KG1 (cell line): Measurements from ENCODE around the gene HOTAIR.

Experiments
- DNase-seq: peaks from one replicate; lab custom pipeline; 2025; lab: John Stamatoyannopoulos, UW

The HOTAIR gene

DNA sequence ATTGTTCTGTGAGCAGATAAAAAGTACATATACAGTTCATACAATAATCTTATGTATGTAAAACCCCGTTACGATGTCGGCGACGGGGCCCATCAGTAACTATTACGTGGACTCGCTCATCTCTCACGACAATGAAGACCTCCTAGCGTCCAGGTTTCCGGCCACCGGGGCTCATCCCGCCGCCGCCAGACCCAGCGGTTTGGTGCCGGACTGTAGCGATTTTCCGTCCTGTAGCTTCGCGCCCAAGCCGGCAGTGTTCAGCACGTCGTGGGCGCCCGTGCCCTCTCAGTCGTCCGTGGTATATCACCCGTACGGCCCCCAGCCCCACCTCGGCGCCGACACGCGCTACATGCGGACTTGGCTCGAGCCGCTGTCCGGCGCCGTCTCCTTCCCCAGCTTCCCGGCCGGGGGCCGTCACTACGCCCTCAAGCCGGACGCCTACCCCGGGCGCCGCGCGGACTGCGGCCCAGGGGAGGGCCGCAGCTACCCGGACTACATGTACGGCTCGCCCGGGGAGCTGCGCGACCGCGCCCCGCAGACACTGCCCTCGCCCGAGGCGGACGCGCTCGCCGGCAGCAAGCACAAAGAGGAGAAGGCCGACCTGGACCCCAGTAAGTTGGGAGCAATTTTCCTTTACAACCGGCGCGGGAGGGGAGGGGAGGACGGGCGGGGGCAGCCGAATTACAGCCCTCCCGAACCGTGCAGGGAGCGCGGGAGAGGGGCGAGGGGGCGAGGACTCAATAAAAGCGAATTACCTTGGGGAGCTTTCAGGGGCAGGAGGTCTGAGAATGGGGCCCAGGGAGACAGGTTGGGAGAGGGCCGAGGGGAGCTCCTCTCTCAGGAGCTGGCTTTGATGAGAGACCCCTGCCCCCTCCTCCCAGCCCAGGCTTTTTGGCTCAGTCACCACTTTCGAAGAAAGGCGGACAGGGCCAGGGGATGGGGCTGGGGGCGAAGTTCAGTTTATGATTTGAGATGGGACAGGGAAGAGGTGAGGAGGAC lies 25.7 kb upstream of the HOTAIR start, which contains the start of gene HOXC9:
Gene HOXC9 (plus strand): TSS at position 46 of the 999 bp plus-strand sequence. CDS start 28 bp downstream, at position 74.
- DNase-seq: no peak

DNA sequence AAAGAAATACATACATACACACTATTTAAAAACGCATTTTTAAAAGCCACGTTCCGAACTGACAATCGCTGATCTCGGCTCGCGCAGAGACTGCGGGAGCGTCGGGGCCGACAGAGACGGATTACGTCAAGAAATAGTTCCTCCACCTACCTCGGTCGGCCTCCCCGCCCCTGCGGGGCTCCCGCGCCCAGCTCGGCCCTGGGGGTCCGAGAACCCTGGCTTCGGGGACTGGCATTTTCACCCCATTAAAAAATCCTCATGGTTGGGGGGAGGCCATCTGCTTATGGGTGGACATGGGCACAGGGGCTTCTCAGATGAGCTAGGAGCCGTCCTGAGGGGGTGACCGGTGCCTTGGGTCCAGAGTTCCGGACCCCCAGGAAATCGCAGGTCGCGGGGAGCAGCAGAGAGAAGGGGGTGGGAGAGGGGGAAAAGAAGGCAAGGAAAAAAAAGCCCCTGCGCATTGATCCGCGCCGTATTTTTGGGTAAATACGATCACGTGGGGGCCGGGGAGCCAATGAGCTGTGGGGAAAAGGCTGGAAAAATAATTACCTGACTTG lies 24.9 kb upstream of the HOTAIR start:
- no peak for DNase-seq

DNA sequence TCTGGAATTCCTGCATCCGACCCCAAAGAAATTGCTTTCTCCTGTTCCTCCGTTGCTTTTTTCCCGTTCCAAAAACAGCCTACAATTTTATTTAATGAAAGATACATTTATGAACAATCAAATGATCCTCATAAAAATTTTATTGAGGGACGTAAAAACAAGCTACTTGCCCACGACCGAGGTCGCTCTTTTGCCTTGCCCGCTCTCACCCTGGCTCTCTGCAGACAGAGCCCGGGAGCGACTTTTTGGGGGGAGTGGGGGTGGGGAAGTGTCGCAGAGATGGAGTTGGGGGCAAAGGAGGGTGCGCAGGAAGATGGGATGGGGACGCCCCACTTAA lies 24.1 kb upstream of the HOTAIR start:
- no peak for DNase-seq

DNA sequence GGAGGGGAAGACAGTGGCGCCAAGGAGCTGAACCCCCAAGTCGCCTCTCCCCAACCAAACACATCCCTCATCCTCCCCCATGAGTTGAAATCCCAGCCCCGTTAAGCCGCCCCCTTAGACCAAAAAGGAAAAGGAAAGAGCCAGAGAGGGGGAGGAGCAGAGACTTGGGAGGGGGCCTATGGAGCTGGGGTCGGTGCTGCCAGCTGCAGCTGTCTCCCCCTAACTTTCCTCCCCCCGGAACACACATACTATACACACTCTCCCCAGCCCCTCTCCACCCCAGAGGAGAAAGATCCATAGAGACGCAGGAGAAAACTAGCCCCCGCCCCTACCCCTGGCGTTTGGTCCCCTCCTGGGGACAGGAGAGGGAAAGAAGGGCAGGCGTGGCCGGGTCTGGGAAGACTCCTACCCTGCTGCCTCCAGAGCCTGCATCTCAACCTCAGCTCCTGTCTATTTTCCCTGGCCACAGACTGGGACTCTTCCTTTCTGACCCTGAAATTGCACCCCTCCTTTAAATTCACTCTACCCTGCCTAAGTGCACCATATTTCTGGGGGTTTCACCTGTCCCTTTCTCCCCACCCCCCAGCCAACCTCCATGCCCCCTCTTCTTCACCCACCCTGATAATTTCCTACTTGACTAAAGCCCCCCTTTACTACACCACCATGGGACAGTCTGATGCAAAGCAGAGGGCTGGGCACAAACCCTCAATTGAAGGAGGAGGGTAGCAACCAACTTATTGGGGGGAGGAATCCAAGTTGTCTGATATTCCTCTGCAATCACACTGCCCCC lies 23.6 kb upstream of the HOTAIR start:
- no peak for DNase-seq

DNA sequence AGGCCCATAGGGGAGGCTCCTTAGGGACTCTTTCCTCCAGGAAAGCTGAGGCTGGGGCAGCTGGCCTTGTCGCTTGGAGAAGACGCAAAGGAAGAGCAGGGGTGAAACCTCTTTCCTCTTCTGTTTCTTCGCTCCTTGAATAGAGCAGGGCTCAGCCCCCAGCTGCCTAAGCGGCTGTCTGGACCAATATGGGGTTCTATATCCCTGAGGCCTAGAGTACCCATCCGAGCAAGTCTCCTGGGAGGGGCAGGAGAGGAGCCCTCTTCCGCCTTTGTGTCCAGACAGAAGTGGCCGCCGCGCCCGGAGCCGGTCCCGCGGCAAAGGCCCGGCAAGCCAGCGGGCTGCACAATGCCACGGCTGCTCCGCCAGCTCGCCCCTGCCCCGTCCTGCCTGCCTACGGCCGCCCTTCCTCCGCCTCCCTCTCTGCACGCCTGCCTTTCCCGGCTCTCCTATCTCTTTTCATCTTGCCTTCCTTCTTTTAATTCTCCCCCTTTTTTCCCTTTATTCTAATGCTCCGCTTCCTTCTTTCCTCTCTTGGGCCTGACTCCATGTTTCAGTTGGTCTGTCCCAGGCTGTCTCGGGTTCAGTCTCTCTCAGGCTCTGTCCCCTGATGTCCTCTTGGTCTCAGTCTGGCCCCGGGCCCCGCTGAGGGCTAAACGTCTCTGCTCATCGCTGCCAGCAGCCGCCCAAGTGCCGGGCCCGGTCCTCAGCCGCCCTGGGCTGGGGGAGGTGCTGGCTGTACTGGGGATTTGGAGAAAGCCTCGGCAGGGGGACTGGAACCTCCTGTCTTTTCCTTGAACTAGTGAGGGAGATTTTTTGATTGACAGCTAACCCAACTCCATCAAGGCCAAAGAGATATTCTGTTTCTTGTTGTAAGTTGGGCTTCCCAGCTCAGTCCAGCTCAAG lies 22.7 kb upstream of the HOTAIR start:
- DNase-seq: no peak

DNA sequence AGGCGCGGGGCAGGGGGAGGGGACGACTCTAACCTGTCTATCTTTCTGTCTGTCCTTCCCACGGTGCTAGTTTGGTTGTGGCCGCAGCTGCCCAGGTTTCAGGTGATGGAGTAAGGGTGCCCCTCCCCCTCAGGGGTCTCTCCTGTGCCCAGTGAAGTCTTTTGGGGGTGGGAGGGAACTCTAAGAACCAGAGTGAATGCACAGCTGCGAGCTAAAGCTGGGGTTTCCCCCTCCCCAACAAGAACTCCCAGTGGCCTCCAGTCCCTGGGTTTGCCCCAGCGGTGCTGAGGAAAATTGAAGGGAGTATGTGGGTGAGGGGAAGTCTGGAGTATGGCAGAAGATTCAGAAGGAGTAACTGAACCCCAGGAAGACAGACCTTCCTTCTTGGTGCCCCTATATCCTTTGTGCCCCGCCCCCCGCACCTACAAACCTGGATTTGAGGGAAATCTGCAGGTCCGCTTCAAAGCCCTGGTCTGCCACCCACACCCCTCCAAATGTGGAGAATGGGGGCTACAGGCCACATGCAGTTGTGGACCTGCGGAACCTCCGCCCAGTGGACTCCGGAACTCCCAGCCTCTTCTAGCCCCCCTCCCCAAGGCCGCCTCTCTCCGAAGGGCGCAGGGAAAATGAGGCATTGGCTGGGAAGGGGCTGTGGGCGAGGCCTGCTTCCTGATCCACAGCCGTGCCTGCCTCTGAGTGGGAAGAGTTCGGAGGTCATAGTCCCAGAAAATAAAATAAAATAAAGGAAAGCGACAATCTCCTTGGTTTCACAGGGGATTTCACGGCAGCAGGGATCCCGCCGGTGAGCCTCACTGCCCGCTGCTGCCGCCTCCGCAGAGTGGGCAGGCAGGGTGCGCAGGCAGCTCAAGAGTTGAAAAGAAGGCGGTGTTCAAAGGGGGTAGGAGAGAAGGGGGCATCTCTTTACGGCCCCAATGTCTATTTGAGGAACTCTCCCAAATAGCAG lies 21.8 kb upstream of the HOTAIR start:
- DNase-seq: no peak

DNA sequence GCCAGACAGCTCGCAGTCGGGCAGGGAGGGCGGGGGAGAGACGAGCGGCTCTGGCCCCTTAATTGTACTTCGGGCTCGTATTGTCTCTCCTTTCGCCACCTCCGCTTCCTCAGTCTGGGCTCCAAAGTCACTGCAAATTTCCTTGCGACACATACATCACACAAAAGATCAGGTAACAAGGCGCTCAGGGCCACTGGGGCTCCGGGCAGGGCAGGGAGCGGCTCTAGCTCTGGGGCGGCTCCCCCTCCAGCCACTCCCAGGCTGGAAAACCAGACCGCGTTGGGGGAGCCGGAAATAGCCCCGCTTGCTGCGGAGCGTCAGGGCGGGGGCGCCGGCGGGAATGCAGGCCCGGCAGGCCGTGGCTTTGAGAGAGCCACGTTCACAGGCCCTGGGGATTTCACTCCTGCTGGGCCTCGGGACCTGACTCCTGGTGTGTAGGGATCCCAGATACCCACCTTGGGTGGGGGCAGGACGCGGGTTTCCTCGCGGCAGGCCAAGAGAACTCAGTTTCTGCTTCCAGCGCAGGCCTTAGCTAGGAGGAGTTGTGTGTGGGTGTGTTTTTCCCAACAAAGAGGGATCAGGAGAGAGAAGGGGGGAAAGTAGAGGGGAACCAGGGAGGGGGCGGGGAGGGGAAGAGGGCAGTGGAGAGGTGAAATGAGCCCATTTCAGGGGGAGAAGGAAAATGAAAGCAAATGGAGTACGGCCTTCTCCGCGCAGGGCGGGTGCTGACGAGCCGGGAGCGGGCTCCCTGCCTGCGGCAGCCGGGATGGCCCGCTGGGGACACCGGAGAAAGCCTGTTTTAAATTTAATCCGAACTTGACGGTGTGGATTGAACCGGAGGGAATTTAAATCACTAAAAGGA lies 20.9 kb upstream of the HOTAIR start:
- no peak for DNase-seq

DNA sequence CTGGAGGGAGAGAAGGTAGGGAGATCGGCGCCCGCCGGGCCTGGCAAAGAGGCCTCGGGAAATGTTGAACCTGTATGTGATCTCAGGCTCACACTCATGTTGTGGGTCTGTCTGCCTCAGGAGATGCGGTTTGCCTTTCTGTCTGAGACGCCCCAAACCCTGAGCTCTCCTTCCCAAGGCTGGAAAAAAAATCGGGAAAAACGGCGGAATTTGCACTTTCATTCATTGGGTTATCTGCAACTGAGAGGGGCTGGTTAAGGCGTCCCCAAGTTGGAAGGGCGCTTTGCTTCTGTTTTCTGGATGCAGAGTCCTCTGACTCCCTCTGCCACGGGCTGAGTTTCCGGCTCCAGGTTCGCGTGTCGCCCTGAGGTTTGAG lies 20.2 kb upstream of the HOTAIR start:
- DNase-seq: no peak

DNA sequence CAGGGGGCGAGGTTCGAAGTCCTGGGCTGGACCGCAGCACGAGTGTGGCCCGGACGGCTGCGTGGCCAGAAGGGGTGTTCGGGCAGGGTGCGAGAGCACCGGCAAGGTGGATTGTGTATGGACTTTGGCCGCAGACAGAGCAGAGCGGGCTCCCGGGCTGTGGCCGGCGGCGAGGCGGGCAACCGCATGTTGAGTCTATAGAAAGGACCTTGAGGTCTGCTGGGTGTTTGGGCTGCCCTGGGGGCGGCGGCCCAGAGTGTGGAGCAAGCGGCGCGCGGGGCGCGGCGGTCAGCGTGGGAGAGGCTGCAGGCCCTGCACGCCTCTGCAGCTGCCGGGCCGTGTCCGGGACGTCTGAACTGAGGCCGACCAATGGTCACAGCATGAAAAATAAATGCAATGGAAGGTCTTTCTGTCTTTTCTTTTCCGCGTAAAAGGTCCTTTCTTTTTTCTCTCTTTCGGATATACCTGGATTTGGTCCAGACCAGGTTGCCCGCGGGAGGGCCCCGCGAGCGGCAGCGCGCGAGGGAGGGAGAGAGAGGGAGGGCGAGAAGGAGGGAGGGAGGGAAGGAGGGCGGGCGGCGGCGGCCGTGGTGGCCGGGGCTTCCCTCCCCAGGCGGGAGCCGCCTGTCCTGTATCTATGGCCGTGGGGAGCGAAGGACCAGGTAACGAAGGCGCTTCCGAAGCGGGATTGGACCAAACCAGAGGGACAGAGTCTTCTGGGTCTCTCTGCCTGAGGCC lies 19.7 kb upstream of the HOTAIR start:
- DNase-seq: no peak

DNA sequence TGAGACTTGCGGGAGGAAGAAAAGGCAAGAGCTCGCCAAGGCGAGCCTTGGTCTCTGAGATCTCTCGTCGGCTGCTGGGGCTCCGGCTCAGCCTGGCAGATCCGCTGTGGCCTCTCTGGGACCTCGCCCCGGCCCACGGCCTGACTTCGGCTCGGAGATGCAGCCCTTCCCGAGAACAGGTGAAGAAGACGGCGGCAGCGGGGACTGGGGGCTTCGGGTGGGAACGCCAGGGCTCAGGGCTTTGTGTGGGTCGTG lies 19.2 kb upstream of the HOTAIR start:
- no peak for DNase-seq

DNA sequence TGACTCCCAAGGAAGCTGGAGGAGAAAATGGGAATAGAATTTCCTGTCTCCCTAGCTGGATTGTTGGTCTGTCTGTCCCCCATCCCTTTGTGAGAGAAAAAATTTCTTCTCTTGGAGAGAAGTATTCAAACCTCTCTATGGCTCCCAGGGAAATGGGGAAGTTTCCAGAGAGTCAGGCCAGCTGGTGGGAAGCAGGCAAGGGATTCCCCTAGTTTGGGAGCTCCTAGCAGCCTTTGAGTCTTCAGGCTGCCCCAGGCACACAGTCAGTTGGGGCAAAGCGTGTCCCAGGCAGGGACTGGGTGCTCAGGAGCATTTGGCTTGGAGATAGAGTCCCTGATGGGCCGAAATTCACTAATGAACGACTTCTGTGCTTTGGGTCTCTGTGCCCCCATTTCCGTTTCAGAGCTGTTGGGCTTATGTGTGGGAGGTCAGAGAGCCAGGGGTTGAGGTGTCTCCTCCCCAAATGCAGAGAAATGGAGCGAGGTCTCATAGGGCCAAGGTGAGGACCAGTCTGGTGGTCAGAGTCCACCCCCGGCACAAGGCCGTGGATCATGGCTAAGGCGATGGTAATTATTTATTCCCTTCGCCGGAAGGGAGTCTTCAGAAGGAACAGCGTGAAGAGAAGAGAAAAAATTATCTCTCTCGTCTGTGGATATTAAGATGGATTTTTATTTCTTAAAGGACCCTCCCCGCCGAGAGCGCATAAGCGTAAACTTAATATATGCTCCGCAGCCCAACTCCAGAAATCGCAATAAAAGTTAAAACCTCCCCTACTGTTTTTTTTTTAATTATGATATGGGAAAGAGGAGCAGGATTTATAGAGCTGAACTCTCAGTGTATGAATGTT lies 18.6 kb upstream of the HOTAIR start:
- no peak for DNase-seq

DNA sequence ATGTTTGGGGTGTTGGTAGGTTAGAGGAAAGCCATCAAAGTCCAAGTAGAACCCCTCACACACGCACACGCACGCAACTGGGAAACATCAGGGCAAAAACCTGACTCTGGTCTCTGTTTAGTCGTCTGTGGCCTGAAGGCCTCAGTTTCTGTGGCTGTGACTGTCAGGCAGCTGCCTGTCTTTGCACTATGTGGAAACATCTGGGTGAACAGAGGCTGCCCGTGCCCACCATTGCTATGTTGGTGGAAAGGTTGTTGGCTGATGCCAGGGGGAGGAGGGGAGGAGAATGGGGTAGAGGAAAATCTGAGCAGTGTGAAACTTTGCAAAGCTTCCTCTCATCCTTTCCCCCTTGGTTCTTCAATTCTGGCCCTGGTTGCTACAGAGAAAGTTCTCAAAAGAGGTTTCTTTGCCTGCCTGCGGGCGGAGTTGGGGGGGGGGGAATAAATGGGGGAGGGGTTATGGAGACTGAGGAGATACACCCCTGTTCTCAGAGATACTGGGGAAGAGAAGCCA lies 17.7 kb upstream of the HOTAIR start:
- DNase-seq: no peak

DNA sequence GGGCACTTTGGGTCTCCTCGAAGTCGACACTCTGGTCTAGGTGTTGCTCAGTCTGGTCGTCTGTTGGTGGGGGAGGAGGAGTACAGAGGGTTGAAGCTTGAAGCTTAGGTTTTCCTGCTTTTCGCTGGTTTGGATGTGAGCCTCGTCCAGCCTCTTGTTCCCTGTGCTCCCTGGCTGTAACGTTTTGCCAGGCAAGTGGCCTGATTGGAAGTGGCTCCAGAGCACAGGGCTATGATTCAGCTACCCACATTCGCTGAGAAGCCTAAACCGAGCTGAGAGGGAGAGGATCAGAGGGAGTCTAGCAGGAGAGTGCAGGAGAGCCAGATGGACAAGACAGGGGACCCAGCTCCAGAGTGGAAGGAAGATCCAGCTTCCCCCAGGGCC lies 16.3 kb upstream of the HOTAIR start:
- no peak for DNase-seq

DNA sequence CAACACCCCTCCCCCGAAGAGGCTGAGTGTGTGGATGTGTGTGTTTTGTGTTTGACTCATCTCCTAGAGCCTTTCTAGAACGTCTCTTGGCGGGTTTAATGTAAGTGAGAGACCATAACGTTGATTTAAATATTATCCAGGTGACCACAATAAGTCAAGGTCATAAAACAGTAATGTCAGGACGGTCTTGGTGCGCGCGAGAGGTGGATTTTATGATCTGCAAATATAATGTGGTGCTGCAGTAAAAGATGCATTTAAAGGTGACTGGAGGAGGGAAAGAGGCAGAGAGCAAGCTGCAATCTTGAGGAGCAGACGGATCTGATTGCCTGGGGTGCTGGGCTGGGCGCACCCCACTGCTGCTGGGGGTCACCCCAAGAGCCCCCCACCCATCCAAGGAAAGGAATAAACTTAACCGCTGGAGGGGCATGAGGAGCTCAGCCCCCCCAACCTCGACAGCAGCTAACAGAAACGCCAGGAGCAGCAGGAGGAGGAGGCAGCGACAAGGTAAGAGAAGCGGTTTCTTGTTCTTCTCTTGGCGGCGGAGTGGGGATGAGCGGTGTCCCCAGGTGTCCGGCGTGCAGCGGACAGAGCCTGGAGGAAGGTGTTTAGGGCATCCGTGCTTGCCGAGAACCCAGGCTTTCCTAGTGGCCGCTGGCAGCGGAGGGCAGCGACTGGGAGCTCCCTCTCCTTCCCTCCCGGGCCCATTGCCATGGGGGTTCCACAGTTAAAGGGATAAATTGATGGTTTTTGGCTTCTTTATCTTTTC lies 15.7 kb upstream of the HOTAIR start:
- DNase-seq: no peak

DNA sequence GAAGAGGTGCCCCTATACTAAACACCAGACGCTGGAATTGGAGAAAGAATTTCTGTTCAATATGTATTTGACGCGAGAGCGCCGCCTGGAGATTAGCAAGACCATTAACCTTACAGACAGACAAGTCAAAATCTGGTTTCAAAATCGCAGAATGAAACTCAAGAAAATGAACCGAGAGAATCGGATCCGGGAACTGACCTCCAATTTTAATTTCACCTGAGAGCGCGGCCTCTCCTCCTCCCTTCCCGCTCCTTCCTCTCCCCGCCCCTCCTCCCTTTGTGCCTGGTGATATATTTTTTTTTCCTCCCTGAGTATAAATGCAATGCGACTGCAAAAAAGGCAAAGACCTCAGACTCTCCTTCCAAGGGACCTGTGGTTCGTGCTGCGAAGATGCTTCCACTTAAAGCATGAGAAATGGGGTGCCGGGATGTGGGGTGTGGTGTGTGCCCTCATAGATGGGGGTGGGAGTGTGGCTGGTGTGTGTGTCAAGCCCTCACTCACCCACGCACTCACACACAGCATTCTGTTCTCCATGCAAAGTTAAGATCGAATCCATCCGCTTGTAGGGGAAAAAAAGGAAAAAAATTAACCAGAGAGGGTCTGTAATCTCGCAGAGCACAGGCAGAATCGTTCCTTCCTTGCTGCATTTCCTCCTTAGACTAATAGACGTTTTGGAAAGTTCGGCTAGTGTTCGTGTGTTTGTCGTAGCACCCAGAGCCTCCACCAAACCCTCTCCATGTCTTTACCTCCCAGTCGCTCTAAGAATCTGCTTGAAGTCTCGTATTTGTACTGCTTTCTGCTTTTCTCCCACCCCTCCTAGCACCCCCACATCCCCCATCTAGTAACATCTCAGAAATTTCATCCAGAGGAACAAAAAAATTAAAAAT lies 14.7 kb upstream of the HOTAIR start:
- DNase-seq: no peak

DNA sequence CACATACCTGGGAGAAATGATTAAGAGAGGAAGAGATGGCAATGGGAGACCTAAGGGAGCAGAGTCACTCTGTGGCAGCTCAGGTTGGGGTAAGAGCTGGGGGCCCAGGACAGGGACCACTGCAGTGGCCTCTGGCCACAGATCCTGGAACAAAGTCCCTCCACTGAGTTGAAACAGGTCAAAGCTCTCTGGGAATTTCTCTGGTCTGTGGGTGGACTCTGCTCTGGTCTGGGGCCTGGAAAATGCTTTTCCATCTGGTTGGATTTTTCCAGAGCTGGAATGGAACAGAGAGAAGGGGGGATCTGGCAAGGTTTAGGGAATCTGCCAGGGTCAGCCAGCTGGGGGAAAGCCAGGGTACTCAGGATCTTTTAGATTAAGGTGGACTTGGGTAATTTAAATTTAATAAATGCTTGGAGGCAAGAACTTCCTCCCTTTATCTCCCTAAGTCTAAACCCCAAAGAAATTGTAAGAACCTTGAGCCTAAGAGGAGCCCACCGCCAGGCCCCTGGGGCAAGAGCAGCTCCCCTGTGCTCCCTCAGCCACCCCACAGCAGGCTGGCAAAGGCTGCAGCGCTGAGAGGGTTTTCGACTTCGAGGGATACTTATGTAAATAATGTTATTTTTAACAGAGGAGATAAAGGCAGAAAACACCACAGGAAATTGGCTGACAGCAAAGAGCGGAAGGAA lies 13.9 kb upstream of the HOTAIR start:
- no peak for DNase-seq
